Stimulated activated CD8-positive, alpha-beta memory T cell treated with anti-CD3 and anti-CD28 coated beads, Interleukin-7, amount 100 ng/mL, for 1 hour (primary cell): Measurements from ENCODE around the gene DENND10.
"Not testable (repeated sequence)": the region's sequence is repeated elsewhere in the genome, so short reads cannot be mapped to it uniquely, and the experiment has no call there.

Source experiments
- DNase-seq, 2 donors: peaks; one replicate each; pipeline ENCODE4 v3.0.0-alpha.2; 2020; ENCODE audit warnings: low read depth in 2 of 2

The DENND10 gene

DNA sequence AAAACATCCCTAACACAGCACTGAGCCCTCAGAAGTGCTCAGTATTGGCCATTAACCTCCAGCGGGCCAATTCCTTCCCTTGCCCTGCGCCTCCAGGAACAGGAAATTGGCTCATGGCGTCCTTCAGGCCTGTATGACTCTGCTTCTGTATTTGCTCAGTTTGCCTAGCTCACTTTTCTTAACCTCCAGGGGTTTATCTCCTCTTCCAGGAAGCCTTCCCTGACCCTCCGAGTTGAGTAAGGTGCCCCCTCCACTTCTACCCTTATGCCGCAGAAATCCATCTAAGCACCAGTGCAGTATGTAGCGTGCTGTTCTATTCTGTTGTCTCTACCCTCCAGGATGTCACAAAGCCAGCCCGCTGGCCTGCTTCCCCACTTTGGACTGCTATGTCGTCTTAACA is 62.7 kb downstream of the DENND10 start:
- DNase-seq: no peak

DNA sequence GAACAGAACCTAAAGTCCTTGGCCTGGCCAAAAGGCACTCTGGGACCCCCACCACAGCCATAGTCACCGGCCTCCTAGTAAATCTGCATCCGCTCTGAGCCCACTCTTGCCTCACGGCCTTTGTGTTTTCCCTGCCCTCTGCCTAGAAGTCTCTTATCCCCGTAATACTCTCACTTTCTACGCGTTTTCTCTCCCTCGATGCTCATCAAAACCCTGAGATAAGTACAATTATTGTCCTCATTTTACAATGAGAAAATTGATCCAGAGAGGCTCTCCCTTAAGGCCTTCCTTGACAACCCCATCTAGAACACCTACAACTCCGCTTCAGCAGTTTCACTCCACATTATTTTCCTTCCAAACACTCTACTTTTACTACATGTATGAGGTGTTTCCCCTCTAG is 63.1 kb downstream of the DENND10 start:
- no peak for DNase-seq

DNA sequence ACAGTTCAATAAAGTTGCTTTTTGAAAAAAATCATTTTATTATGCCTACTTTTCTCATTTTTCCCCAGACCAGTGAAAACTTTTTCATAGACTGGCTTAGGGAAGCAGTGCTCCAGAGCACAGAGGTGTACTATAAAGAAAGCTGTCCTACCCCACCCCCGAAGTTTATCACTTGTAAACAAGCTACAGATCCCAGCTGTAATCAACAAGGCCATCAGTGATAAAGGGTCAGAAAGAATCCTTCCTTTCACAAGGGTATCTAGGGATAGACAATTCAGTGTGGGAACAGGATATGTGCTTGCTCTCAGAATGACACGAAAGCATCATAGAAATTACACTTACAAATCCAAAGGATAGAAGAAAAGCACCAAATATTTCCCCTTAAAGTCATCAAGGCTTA is 70.2 kb downstream of the DENND10 start:
- no peak for DNase-seq

DNA sequence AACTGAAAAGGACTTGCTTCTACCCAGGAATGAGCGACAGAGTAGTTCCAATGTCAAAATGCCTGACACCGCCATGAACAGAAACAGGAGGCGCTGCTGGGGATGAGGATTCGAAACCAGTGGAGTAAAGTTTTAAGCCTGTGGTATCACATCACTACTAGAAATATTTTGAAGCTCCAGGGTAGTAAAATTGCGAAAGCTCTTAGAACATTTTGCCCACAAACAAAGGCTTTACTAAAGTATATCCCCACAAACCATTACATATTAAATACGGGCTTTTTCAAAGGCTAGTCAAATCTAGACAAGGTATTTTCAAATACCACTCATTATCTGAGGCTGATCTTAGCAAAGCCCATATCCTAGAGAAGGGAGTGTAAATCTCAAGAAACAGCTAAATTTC is 72.3 kb downstream of the DENND10 start:
- DNase-seq: no peak

DNA sequence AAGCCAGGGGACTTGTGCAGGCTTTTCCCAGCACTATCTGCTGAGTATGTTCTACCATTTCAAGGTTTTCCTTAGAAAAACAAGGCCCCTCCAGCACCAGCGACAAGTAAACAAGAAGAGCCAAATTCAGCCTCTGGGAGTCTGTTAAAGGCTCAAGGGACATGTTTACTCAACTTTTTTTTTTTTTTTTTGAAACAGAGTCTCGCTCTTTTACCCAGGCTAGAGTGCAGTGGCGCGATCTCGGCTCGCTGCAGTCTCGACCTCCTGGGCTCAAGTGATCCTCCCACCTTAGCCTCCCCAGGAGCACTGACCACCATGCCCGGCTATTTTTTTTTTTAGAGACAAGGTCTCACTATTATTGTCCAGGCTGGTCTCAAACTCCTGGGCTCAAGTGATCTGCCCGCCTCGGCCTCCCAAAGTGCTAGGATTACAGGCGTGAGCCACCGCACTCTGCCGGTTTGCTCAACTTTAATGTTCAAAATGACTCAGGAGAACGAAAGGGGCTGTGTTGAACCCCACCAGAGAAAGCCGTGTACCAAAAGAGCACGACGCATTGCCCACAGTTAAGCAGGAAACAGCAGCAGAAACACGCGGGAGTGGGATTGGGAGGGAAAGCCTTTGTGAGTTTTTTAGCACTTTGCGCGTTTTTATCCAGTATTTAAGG is 73.9 kb downstream of the DENND10 start:
- DNase-seq: no peak

DNA sequence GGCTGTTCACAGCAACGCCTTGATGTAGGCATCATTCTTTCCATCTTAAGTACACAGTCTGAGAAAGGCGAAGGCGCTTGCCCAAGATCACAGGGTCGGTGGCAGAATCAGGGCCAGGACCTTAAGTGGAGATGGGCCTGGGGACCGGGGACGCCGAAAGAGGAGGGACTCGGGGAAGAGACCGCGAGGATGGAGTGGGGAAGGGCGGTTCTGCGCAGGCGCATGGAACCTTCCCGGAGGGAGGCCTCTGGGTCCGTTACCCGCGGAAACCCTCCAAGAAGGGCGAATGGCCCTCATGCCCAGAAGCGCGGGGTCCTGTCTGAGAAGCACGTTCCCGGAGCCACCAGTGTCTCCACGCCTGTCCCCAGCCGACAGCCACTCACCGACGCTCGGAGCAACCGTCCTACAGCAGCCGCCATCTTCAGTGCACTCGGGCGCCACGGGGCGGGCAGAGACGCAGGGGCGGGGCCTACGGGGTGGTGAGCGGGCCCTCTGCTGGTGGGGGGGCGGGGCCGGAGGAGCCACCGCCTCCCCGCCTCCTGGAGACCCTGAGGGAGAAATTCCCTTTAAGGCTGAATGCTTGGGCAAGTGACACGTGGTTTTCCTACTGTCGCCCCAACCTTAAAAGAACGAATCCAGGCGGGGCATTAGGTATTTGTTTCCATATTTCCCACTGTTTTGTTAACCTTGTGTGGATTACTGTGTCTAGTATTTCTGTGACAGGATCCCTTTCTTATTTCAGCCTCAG is 74.6 kb downstream of the DENND10 start, which contains the start of gene PRDX3:
PRDX3 (minus strand) TSS at position 441 of the 748 bp plus-strand sequence; CDS start at position 419, 22 bp downstream.
- peak; percentile 78 to 85 for DNase-seq

DNA sequence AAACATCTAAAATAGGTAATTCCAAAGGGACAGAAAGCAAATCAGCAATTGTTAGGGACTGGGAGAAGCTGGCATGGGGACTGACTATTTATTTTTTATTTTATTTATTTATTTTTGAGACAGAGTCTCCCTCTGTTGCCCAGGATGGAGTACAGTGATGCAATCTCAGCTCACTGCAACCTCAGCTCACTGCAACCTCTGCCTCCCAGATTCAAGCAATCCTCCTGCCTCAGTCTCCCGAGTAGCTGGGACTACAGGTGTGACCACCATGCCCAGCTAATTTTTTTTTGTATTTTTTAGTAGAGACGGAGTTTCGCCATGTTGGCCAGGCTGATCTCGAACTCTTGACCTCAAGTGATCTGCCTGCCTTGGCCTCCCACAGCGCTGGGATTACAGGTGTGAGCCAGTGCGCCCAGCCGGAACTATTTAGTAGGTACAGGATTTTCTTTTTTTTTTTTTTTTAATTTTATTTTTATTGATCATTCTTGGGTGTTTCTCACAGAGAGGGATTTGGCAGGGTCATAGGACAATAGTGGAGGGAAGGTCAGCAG is 77.0 kb downstream of the DENND10 start:
- not testable (repeated sequence) for DNase-seq

DNA sequence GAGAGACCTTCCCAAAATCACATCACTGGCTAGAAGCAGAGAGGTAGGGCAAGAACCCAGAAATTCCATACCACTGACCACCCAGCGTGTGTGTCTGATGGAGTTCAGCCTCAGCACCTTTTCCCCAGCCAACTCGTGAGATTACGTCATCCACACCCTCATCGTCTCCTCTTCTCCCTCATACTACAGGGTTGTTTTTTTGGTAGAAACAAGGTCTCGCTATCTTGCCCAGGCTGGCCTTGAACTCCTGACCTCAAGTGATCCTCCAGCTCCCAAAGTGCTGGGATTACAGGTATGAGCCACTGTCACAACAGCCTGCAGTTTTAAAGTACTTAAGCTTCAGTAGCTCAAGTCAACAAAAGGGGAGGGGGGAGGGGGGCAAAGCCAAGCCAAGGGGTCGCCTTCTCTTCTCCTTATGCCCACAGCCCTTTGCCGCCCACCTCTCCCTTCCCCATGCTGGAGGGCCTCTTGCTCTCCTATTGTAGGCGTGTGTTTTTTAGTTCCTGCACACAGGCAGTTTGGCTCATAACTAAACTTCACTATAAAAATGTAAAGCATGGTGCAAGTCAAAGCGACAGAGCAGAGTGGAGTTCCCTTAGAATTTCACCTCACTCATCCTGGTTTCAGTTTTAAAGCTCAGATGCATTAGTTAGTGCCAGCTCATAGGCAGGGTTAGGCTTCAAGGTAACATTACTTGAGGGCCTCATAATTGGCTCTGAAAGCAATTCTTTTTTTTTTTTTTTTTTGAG is 79.9 kb downstream of the DENND10 start:
- DNase-seq: no peak
